GM21737 (cell line): Measurements from ENCODE around the gene SLC9A9.
"Not testable (repeated sequence)": the region's sequence is repeated elsewhere in the genome, so short reads cannot be mapped to it uniquely, and the experiment has no call there.

Experiments
- ATAC-seq: cut with Tn5 transposase; IDR thresholded peaks from one replicate; pipeline ENCODE4 v1.9.1; 2021; ENCODE audit warnings: mild to moderate bottlenecking, moderate library complexity; ENCODE audit not compliant: unreplicated experiment

The SLC9A9 gene

GRCh38 chr3:143517131-143517530 is 331.1 kb downstream of the SLC9A9 start:
- not testable (repeated sequence) for ATAC-seq

GRCh38 chr3:143514874-143515273 is 333.4 kb downstream of the SLC9A9 start:
- ATAC-seq: no peak

- no peak for ATAC-seq
Measured at GRCh38 chr3:143514109-143514508, 334.2 kb downstream of the SLC9A9 start.

- no peak for ATAC-seq
Measured at GRCh38 chr3:143511174-143511879, 336.9 kb downstream of the SLC9A9 start.

- no peak for ATAC-seq
Measured at GRCh38 chr3:143510601-143511000, 337.7 kb downstream of the SLC9A9 start.

GRCh38 chr3:143507735-143508580 is 340.3 kb downstream of the SLC9A9 start:
- no peak for ATAC-seq

- ATAC-seq: no peak
Measured at GRCh38 chr3:143506190-143506589, 342.1 kb downstream of the SLC9A9 start.

- no peak for ATAC-seq
Measured at GRCh38 chr3:143503325-143503885, 344.9 kb downstream of the SLC9A9 start.

- ATAC-seq: no peak
Measured at GRCh38 chr3:143502081-143502480, 346.2 kb downstream of the SLC9A9 start.

GRCh38 chr3:143497382-143497781 is 350.9 kb downstream of the SLC9A9 start:
- no peak for ATAC-seq

- no peak for ATAC-seq
Measured at GRCh38 chr3:143496191-143496590, 352.1 kb downstream of the SLC9A9 start.

GRCh38 chr3:143495527-143495926 is 352.7 kb downstream of the SLC9A9 start:
- ATAC-seq: no peak

- ATAC-seq: no peak
Measured at GRCh38 chr3:143486611-143487010, 361.7 kb downstream of the SLC9A9 start.

- ATAC-seq: no peak
Measured at GRCh38 chr3:143484846-143485512, 363.3 kb downstream of the SLC9A9 start.

GRCh38 chr3:143483214-143483613 is 365.1 kb downstream of the SLC9A9 start:
- no peak for ATAC-seq

GRCh38 chr3:143482106-143483088 is 365.9 kb downstream of the SLC9A9 start:
- no peak for ATAC-seq

- ATAC-seq: no peak
Measured at GRCh38 chr3:143480344-143480743, 367.9 kb downstream of the SLC9A9 start.

GRCh38 chr3:143479727-143480126 is 368.5 kb downstream of the SLC9A9 start:
- ATAC-seq: no peak

- ATAC-seq: no peak
Measured at GRCh38 chr3:143478115-143478693, 370.1 kb downstream of the SLC9A9 start.
